ENCODE measurements around the gene SLC7A5. TPM values are rescaled to one million over a fixed set of nuclear protein-coding genes. Genes with fewer than 3 reads are reported as not detected.
A peak's percentile ranks its signal among the peaks of the same experiment; 100 is the strongest.
"Not testable (repeated sequence)": the region's sequence is repeated elsewhere in the genome, so short reads cannot be mapped to it uniquely, and the experiment has no call there.

The SLC7A5 gene
- polyA plus RNA-seq, 2 of the 4 experiments (the other 2 are of a cell fraction), result 265 to 972 TPM

DNA sequence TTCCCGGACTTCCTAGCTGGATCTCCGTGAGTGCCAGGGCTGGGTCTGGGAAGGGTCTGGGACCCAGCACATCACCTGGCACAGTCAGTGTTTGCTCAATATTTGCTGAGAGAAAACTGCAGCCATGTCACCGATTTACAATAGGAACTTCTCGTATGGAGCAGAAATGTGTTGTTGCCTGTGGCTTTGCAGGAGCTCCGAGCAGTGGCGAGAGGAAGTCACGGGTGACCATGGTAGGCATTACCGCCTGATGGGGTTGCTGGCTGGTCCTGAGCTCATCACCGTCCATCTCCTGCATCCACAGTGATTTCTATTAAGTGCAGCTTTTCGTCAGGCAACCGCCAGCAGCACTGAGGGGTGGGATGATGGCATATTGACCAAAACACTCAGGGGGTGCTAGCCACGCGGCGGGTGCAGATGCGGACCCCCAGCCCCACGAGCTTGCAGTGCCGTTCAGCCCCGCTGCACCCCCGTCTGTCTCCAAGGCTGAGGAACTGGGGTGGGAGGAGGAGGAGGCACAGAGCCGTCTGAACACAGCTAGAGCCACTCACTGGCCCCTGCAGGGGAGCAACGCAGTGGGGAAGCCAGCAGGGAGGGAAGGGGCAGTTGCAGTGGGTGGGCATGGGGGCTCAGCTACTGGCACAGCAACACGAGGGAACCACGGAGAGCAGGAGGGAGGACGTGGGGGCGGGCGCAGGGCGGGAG, 44.9 kb upstream of the SLC7A5 start:
- CTCF ChIA-PET, result interaction anchor here (0.7 to 2.1 kb wide), 10 partner anchors 8 to 279 kb away, joined by 3 to 6 read pairs (median 3); no protein-coding TSS in a partner anchor
- WGBS (ENCODE audit: missing lambda C conversion rate), result 55% methylated on average over 22 of the region's 27 CpGs
- POLR2A ChIA-PET, result interaction anchor here (0.6 kb wide), 1 partner anchor 190 kb away, joined by 3 read pairs; no protein-coding TSS in a partner anchor
- DNase-seq (ENCODE audit: low read depth in 1 of 2, low spot score in 1 of 2); H3K27ac ChIP-seq; H3K4me1 ChIP-seq; H3K4me2 ChIP-seq; H3K9me3 ChIP-seq; FAIRE-seq; H3K4me3 ChIP-seq; ATAC-seq: not testable (repeated sequence)

DNA sequence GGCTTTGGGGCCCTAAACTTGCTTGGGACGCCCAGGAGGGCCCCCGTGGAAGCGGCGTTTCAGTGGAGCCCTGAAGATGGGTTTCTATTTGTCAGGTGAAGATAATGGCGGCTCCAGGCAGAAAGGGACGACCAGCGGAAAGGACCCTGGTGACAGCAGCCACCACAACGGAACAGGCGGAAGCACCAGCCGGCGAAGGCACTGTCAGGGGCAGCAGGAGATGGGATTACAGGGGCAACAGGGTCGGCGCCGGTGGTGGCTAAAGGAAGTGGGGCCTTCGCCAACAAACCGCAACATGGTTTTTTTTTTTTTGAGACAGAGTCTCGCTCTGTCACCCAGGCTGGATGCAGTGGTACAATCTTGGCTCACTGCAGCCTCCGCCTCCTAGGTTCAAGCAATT, 43.4 kb upstream of the SLC7A5 start:
- H3K4me1 ChIP-seq; FAIRE-seq; H3K27ac ChIP-seq; DNase-seq (ENCODE audit: low read depth in 1 of 2, low spot score in 1 of 2); CTCF ChIA-PET; H3K9me3 ChIP-seq; POLR2A ChIA-PET; H3K4me3 ChIP-seq; ATAC-seq; H3K4me2 ChIP-seq: not testable (repeated sequence)
- WGBS (ENCODE audit: missing lambda C conversion rate), result 81% methylated on average over 18 of the region's 18 CpGs

DNA sequence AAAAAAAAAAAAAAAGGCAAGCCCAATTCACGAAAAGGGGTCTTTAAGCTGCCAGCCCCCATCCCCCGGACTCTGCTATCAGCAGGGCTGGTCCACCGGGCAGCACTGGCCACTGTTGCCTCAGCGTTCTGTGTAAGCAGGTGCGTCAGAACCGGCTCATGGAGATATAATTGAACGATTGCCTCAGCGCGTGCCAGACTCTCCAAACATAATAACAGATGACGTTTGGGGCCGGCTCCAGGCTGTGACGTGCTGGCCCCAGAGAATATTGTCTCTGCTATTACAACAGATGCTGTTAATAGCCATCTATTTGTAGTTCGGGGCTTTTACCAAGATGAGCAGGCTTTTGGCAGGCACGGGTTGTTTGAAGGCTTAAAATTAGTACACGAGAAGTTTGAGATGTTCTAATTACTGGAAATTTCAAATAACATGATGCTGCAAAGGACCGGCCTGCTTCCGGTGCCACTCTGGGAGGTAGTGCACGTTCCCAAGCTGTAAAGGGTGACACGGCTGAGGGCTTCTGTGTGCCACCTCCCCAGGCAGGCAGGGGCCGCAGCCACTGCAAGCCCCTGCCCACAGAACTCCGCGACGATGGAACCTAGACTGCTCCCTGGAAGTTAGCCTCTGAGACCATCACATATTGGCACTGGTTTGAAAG, 41.9 kb upstream of the SLC7A5 start:
- CTCF ChIA-PET, result interaction anchor here (0.7 to 2.2 kb wide), 3 partner anchors 10 to 651 kb away, joined by 3 to 15 read pairs (median 3); no protein-coding TSS in a partner anchor
- H3K27ac ChIP-seq; H3K4me3 ChIP-seq; H3K4me2 ChIP-seq; ATAC-seq; H3K9me3 ChIP-seq; POLR2A ChIA-PET; H3K4me1 ChIP-seq; FAIRE-seq; DNase-seq (ENCODE audit: low read depth in 1 of 2, low spot score in 1 of 2): not testable (repeated sequence)
- 58% methylated on average over 23 of the region's 23 CpGs for WGBS (ENCODE audit: missing lambda C conversion rate)

- CTCF ChIA-PET, result interaction anchor here (0.7 to 2.2 kb wide), 15 partner anchors 8 to 273 kb away, joined by 3 to 15 read pairs (median 4); no protein-coding TSS in a partner anchor
- H3K9me3 ChIP-seq, POLR2A ChIA-PET, FAIRE-seq, H3K4me3 ChIP-seq, H3K4me1 ChIP-seq: not testable (repeated sequence)
- peak; percentile 76 to 79 for DNase-seq (ENCODE audit: low read depth in 1 of 2, low spot score in 1 of 2)
- Histone ChIP-seq H3K4me2 (peak overlapping the region; percentile 51), H3K27ac (peak overlapping the region in 1 of 2 experiments; percentile 67; a peak in 2 of 6 replicates)
- peak; percentile 89 to 92 for ATAC-seq
- TF ChIP-seq CTCF (IDR thresholded peaks at IDR 0.05) (peak; percentile 88), SMC3 (IDR thresholded peaks at IDR 0.05) (peak; percentile 82), RAD21 (conservative IDR thresholded peaks at IDR 0.05 in 1 of 2, IDR thresholded peaks at IDR 0.05 in 1 of 2) (peak; percentile 87 to 88), MYC (IDR thresholded peaks at IDR 0.05; ENCODE audit: borderline replicate concordance, low read length) (0 out of 2 replicates have a peak, but pooled peaks have one; percentile 28), MAX (IDR thresholded peaks at IDR 0.05) (peak; percentile 68)
- WGBS (ENCODE audit: missing lambda C conversion rate), result 36% methylated on average over 33 of the region's 36 CpGs
These were observed 40.1 kb upstream of the SLC7A5 start for GRCh38 chr16:87909203-87909935.

GRCh38 chr16:87908101-87908500, 38.8 kb upstream of the SLC7A5 start:
- not testable (repeated sequence) for H3K4me1 ChIP-seq, ATAC-seq

GRCh38 chr16:87905521-87905920, 36.2 kb upstream of the SLC7A5 start:
- not testable (repeated sequence) for H3K27ac ChIP-seq
- CTCF ChIA-PET, result interaction anchor here (1.0 to 1.9 kb wide), 9 partner anchors 9 to 144 kb away, joined by 3 to 9 read pairs (median 5); no protein-coding TSS in a partner anchor

More at GRCh38 chr16:87908101-87908500, 38.8 kb upstream of the SLC7A5 start:
- H3K4me3 ChIP-seq; H3K27ac ChIP-seq; FAIRE-seq; H3K4me2 ChIP-seq; POLR2A ChIA-PET; H3K9me3 ChIP-seq; DNase-seq (ENCODE audit: low read depth in 1 of 2, low spot score in 1 of 2): not testable (repeated sequence)
- TF ChIP-seq ZFP36 (IDR thresholded peaks at IDR 0.05; ENCODE audit: borderline replicate concordance, partially characterized antibody), result peak; percentile 54
- 76% methylated on average over 11 of the region's 11 CpGs for WGBS (ENCODE audit: missing lambda C conversion rate)
- CTCF ChIA-PET, result interaction anchor here (0.7 to 2.2 kb wide), 10 partner anchors 8 to 272 kb away, joined by 3 to 11 read pairs (median 4); no protein-coding TSS in a partner anchor

GRCh38 chr16:87904963-87905362, 35.7 kb upstream of the SLC7A5 start:
- POLR2A ChIA-PET; FAIRE-seq; H3K4me1 ChIP-seq; H3K27ac ChIP-seq; H3K9me3 ChIP-seq; H3K4me3 ChIP-seq; DNase-seq (ENCODE audit: low read depth in 1 of 2, low spot score in 1 of 2); H3K4me2 ChIP-seq: not testable (repeated sequence)
- ATAC-seq, result peak; percentile 43 to 44; a peak in 2 of 6 replicates
- CTCF ChIA-PET, result interaction anchor here (1.0 to 1.9 kb wide), 7 partner anchors 10 to 143 kb away, joined by 3 to 9 read pairs (median 5); no protein-coding TSS in a partner anchor
- 85% methylated on average over 4 of the region's 5 CpGs for WGBS (ENCODE audit: missing lambda C conversion rate)

More at GRCh38 chr16:87905521-87905920, 36.2 kb upstream of the SLC7A5 start:
- H3K9me3 ChIP-seq; FAIRE-seq; DNase-seq (ENCODE audit: low read depth in 1 of 2, low spot score in 1 of 2); H3K4me1 ChIP-seq; POLR2A ChIA-PET; H3K4me3 ChIP-seq; H3K4me2 ChIP-seq; ATAC-seq: not testable (repeated sequence)
- WGBS (ENCODE audit: missing lambda C conversion rate), result 84% methylated on average over 7 of the region's 7 CpGs

GRCh38 chr16:87900489-87900888, 31.2 kb upstream of the SLC7A5 start:
- CTCF ChIA-PET, result interaction anchor here (1.6 to 2.5 kb wide), 4 partner anchors 12 to 121 kb away, joined by 3 to 8 read pairs (median 6); no protein-coding TSS in a partner anchor
- ATAC-seq; H3K27ac ChIP-seq; H3K9me3 ChIP-seq; H3K4me1 ChIP-seq; H3K4me2 ChIP-seq; FAIRE-seq; POLR2A ChIA-PET; H3K4me3 ChIP-seq; DNase-seq (ENCODE audit: low read depth in 1 of 2, low spot score in 1 of 2): not testable (repeated sequence)
- WGBS (ENCODE audit: missing lambda C conversion rate), result 76% methylated on average over 12 of the region's 12 CpGs

Measured in A549 (cell line).